AG09309 (cell line): ENCODE measurements around the gene TTC8.
"Not testable (repeated sequence)": the region's sequence is repeated elsewhere in the genome, so short reads cannot be mapped to it uniquely, and the experiment has no call there.

Experiments
- DNase-seq: peaks from one replicate; pipeline ENCODE4 v3.0.0-alpha.2; 2010; ENCODE audit warnings: low read depth
- H3K4me3 ChIP-seq: 2 replicates; pipeline ENCODE4 v1.5.1; 2011; ENCODE audit warnings: mild to moderate bottlenecking, low read depth, low read length, moderate library complexity; ENCODE audit not compliant: control insufficient read depth
- TF ChIP-seq, protein P1 (sequence below): IDR thresholded peaks from 2 replicates; pipeline ENCODE4 v1.5.1; 2011; ENCODE audit warnings: mild to moderate bottlenecking, low read depth, low read length, inconsistent platforms; ENCODE audit not compliant: insufficient read depth, control insufficient read depth; ENCODE audit errors: missing control alignments

The TTC8 gene

DNA sequence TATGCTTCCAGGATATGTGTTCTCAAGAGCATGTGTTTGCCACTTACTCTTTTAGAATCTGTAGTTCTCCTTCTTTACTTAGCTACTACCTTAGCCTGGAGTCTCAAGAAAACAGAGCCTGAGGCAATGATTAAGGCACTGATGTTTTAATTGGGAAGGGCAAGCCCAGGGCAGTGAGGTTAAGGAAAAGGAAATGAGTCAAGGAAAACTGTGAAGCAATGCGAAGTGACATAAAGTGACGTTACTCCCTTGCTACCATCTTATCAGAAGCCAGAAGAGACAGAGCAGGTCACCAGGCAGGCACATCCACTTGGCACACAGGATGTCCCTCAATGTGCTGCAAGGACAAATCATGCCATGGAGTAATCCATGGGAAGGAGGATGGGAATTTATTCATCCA lies 20.4 kb upstream of the TTC8 start:
- no peak for DNase-seq
- TF ChIP-seq, protein P1, sequence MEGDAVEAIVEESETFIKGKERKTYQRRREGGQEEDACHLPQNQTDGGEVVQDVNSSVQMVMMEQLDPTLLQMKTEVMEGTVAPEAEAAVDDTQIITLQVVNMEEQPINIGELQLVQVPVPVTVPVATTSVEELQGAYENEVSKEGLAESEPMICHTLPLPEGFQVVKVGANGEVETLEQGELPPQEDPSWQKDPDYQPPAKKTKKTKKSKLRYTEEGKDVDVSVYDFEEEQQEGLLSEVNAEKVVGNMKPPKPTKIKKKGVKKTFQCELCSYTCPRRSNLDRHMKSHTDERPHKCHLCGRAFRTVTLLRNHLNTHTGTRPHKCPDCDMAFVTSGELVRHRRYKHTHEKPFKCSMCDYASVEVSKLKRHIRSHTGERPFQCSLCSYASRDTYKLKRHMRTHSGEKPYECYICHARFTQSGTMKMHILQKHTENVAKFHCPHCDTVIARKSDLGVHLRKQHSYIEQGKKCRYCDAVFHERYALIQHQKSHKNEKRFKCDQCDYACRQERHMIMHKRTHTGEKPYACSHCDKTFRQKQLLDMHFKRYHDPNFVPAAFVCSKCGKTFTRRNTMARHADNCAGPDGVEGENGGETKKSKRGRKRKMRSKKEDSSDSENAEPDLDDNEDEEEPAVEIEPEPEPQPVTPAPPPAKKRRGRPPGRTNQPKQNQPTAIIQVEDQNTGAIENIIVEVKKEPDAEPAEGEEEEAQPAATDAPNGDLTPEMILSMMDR, result no peak
- H3K4me3 ChIP-seq, result no peak overlapping the region

DNA sequence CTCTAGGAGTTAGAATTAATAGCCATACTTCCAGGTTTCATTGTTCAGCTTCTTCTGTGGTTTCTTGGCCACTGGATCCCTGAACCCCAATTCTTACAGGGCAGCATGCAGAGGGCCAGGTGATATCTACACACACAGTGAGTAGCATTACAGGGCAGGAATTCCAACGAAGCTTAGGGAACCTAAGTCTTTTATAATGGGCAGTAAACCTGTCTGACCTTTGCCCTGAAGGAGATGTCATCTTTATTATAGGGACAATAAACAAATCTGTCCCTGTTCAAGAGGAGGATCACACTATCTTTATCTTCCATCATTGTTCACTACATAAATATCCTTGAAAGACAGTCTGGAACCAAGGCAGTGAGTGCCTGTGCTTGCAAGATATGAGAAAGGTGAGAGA lies 20.0 kb upstream of the TTC8 start:
- no peak overlapping the region for H3K4me3 ChIP-seq
- no peak for DNase-seq
- TF ChIP-seq, protein P1, result no peak

- no peak for DNase-seq
- TF ChIP-seq, protein P1, result no peak
- no peak overlapping the region for H3K4me3 ChIP-seq
Observed at GRCh38 chr14:88808359-88808758, 16.1 kb upstream of the TTC8 start.

GRCh38 chr14:88815980-88816379 lies 8.5 kb upstream of the TTC8 start:
- H3K4me3 ChIP-seq, result no peak overlapping the region
- TF ChIP-seq, protein P1, result no peak
- no peak for DNase-seq

- no peak for DNase-seq
- TF ChIP-seq, protein P1, result no peak
- H3K4me3 ChIP-seq, result no peak overlapping the region
Observed at GRCh38 chr14:88818018-88818417, 6.4 kb upstream of the TTC8 start.

DNA sequence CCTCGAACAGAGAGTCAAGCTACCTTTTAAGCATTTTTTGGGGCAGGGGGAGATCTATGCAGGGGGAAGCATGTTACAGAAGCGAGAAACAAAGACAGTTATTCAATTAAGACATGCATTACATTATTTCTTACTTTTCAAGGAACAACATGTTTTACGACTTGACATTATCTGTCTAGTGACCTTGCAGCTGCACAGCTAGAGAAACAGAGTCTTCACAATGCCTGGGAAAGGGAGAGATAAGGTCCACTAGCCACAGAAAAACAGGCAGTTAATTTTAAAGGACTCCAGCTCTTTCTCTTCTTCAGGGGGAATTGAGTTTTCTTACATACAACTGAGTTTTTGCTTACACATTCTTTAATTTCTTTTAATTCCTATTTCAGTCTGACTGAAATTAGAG lies 4.8 kb upstream of the TTC8 start:
- DNase-seq, H3K4me3 ChIP-seq: not testable (repeated sequence)

- no peak for DNase-seq
- TF ChIP-seq, protein P1, result no peak
- H3K4me3 ChIP-seq, result no peak overlapping the region
Observed at GRCh38 chr14:88821378-88821777, 3.1 kb upstream of the TTC8 start.
